NCI-H1417 (cell line): ENCODE results near the gene FAP.

Experiments used
- DNase-seq, 3 experiments: peaks; one replicate each; lab custom pipeline; 2025; lab: John Stamatoyannopoulos, UW

The FAP gene

GRCh38 chr2:162185541-162186232 is 57.6 kb downstream of the FAP start:
- DNase-seq = no peak

- DNase-seq = no peak
These were observed 58.3 kb downstream of the FAP start for GRCh38 chr2:162184821-162185450.

GRCh38 chr2:162184359-162184758 is 58.9 kb downstream of the FAP start:
- no peak for DNase-seq

- DNase-seq = no peak
These were observed 60.9 kb downstream of the FAP start for GRCh38 chr2:162182395-162182794.

- DNase-seq = no peak
These were observed 65.9 kb downstream of the FAP start for GRCh38 chr2:162177301-162177700.

GRCh38 chr2:162175714-162176113 is 67.5 kb downstream of the FAP start:
- DNase-seq = no peak

GRCh38 chr2:162174746-162175145 is 68.5 kb downstream of the FAP start:
- DNase-seq = peak in 1 of 3 experiments; percentile 0

- DNase-seq = peak in 1 of 3 experiments; percentile 28
These were observed 70.4 kb downstream of the FAP start for GRCh38 chr2:162172802-162173370.

- DNase-seq = no peak
These were observed 76.5 kb downstream of the FAP start for GRCh38 chr2:162166745-162167144.

GRCh38 chr2:162166174-162166573 is 77.1 kb downstream of the FAP start:
- DNase-seq = no peak

- no peak for DNase-seq
These were observed 78.4 kb downstream of the FAP start for GRCh38 chr2:162164802-162165201.

- DNase-seq = no peak
These were observed 83.8 kb downstream of the FAP start for GRCh38 chr2:162159446-162159845.

- DNase-seq = no peak
These were observed 87.1 kb downstream of the FAP start for GRCh38 chr2:162156149-162156548.

- DNase-seq = no peak
These were observed 88.2 kb downstream of the FAP start for GRCh38 chr2:162155093-162155492.

- peak; percentile 18 to 54 (median 43) for DNase-seq
These were observed 89.5 kb downstream of the FAP start for GRCh38 chr2:162153608-162154224.

- DNase-seq = no peak
These were observed 91.1 kb downstream of the FAP start, which contains the start of gene GCG for GRCh38 chr2:162152147-162152546. Gene GCG (minus strand): TSS chr2:162152247. CDS start chr2:162149178, 3,069 bp downstream.

- no peak for DNase-seq
These were observed 93.3 kb downstream of the FAP start for GRCh38 chr2:162149940-162150339.

GRCh38 chr2:162149466-162149865 is 93.8 kb downstream of the FAP start:
- DNase-seq = peak in 1 of 3 experiments; percentile 33

- DNase-seq = peak in 1 of 3 experiments; percentile 5
These were observed 94.3 kb downstream of the FAP start for GRCh38 chr2:162148956-162149355.

- DNase-seq = no peak
These were observed 99.3 kb downstream of the FAP start for GRCh38 chr2:162143969-162144368.

GRCh38 chr2:162138310-162138709 is 104.9 kb downstream of the FAP start:
- DNase-seq = no peak

GRCh38 chr2:162127422-162127821 is 115.8 kb downstream of the FAP start:
- DNase-seq = no peak

GRCh38 chr2:162126527-162126926 is 116.7 kb downstream of the FAP start:
- no peak for DNase-seq
